ENCODE data around the gene PWP2. TPM values are rescaled to one million over a fixed set of nuclear protein-coding genes. Genes with fewer than 3 reads are reported as not detected.

PWP2 gene
- 39.7 and 55.0 TPM in 2 replicates for total RNA-seq

DNA sequence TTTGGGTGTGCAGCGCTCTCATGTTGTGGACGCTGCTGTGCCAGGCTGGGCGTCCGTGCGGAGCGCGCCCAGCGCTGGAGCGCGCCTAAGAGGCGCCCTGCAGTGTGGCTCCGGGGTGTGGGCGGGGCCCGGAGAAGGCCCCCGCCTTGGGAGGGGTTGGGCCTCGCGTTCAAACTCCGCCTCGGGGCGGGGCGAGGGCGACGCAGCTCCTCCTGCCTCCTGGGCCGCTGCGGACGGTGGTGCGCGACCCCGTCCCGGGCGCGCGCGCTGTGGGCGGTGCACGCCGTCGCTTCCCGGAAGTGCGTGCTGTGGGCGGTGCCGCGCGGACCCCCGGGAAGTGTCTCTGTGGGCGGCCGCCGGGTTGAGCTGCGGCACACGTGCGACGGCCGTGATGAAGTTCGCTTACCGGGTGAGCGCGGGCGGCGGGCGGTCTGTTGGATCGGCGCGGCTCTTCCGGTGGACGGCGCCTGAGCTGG is at the start of gene PWP2:
PWP2 (plus strand) TSS at position 374 of the 476 bp plus-strand sequence; CDS start at position 392, 18 bp downstream.

Other genes with a start within 250 kb of the PWP2 start
- gene AGPAT3, start 242.2 kb upstream of the PWP2 start, total RNA-seq, result 43.4 and 113 TPM in 2 replicates
- 19.8 and 33.4 TPM in 2 replicates for gene TRAPPC10, start 95.1 kb upstream of the PWP2 start, total RNA-seq
- gene GATD3, start 26.3 kb downstream of the PWP2 start, total RNA-seq, result 21.5 and 23.5 TPM in 2 replicates
- gene ICOSLG, start 133.5 kb downstream of the PWP2 start, total RNA-seq, result 1.0 and 3.3 TPM in 2 replicates
- not detected in 2 replicates for gene DNMT3L, start 154.5 kb downstream of the PWP2 start, total RNA-seq
- not detected in 2 replicates for gene AIRE, start 178.5 kb downstream of the PWP2 start, total RNA-seq
- gene PFKL, start 192.7 kb downstream of the PWP2 start, total RNA-seq, result 110 and 198 TPM in 2 replicates
- gene CFAP410, start 232.0 kb downstream of the PWP2 start, total RNA-seq, result 4.1 and 4.8 TPM in 2 replicates
- 0.14 TPM in 1 of 2 replicates, not detected in the other for gene TRPM2, start 246.2 kb downstream of the PWP2 start, total RNA-seq

Measured in nasal cavity respiratory epithelium epithelial cell of viscerocranial mucosa (primary cell).